ENCODE data around the gene LRRC41.

DNA sequence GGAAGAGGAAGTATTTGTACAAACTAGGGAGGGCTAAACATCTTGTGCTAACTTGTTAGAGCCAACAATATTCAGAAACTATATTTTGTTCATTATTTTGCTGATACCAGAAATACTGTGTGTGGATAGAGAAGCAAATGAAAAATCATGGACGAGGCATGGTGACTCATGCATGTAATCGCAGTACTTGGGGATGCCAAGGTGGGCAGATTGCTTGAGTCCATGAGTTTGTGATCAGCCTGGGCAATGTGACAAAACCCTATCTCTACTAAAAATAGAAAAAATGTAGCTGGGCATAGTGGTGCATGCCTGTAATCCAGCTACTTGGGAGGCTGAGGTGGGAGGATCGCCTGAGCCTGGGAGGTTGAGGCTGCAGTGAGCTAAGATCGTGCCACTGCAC is 13.4 kb downstream of the LRRC41 start:
- TF ChIP-seq, protein P1, sequence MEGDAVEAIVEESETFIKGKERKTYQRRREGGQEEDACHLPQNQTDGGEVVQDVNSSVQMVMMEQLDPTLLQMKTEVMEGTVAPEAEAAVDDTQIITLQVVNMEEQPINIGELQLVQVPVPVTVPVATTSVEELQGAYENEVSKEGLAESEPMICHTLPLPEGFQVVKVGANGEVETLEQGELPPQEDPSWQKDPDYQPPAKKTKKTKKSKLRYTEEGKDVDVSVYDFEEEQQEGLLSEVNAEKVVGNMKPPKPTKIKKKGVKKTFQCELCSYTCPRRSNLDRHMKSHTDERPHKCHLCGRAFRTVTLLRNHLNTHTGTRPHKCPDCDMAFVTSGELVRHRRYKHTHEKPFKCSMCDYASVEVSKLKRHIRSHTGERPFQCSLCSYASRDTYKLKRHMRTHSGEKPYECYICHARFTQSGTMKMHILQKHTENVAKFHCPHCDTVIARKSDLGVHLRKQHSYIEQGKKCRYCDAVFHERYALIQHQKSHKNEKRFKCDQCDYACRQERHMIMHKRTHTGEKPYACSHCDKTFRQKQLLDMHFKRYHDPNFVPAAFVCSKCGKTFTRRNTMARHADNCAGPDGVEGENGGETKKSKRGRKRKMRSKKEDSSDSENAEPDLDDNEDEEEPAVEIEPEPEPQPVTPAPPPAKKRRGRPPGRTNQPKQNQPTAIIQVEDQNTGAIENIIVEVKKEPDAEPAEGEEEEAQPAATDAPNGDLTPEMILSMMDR (IDR thresholded peaks at IDR 0.05; ENCODE audit: low read depth, low read length, missing input control): no peak
- TF ChIP-seq, protein P2, sequence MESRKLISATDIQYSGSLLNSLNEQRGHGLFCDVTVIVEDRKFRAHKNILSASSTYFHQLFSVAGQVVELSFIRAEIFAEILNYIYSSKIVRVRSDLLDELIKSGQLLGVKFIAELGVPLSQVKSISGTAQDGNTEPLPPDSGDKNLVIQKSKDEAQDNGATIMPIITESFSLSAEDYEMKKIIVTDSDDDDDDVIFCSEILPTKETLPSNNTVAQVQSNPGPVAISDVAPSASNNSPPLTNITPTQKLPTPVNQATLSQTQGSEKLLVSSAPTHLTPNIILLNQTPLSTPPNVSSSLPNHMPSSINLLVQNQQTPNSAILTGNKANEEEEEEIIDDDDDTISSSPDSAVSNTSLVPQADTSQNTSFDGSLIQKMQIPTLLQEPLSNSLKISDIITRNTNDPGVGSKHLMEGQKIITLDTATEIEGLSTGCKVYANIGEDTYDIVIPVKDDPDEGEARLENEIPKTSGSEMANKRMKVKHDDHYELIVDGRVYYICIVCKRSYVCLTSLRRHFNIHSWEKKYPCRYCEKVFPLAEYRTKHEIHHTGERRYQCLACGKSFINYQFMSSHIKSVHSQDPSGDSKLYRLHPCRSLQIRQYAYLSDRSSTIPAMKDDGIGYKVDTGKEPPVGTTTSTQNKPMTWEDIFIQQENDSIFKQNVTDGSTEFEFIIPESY (IDR thresholded peaks at IDR 0.05): no peak
- TF ChIP-seq TAF1 (conservative IDR thresholded peaks at IDR 0.05) (no peak), RAD21 (IDR thresholded peaks at IDR 0.05) (no peak), SP1 (IDR thresholded peaks at IDR 0.05) (no peak)

Data from liver (tissue), 3 donors.